Hepatocyte (in vitro differentiated cells): ENCODE data around the gene PHF14.

Source experiments
- CTCF ChIP-seq: fragments of 200-600 bp; sonication (generic); IDR thresholded peaks from 2 replicates; pipeline ENCODE4 v1.5.1; 2016; ENCODE audit warnings: antibody characterized with exemption, mild to moderate bottlenecking; ENCODE audit not compliant: poor library complexity
- EZH2 ChIP-seq: fragments of 200-600 bp; sonication (generic); IDR thresholded peaks from 2 replicates; pipeline ENCODE4 v1.6.1; 2016; ENCODE audit warnings: antibody characterized with exemption, mild to moderate bottlenecking, borderline replicate concordance
- EZH2phosphoT487 ChIP-seq: fragments of 200-600 bp; sonication (generic); IDR thresholded peaks from one replicate; pipeline ENCODE4 v1.6.1; 2018; ENCODE audit warnings: antibody characterized with exemption, mild to moderate bottlenecking, low read depth, moderate library complexity; ENCODE audit not compliant: unreplicated experiment, severe bottlenecking

GRCh38 chr7:10981317-10981716 is 7.6 kb downstream of the PHF14 start:
- TF ChIP-seq EZH2 (no peak), CTCF (no peak), EZH2phosphoT487 (no peak)
